ENCODE data around the gene GRIK3. TPM values are rescaled to one million over a fixed set of nuclear protein-coding genes. Genes with fewer than 3 reads are reported as not detected.

Gene GRIK3
- total RNA-seq, 2 experiments from 2014 or later: not detected

- H3K27ac Mint-ChIP-seq: no peak overlapping the region
- no peaks in the 10 kb centered on the region for H3K36me3 Mint-ChIP-seq
- no peaks in the 10 kb centered on the region for H3K4me1 Mint-ChIP-seq
- no peak for DNase-seq
- no peaks in the 10 kb centered on the region for H3K9me3 Mint-ChIP-seq
- H3K27me3 Mint-ChIP-seq: no peaks in the 10 kb centered on the region
- no peak overlapping the region for H3K4me3 Mint-ChIP-seq
These were observed 227.1 kb downstream of the GRIK3 start for GRCh38 chr1:36807262-36807661.

- Mint-ChIP-seq H3K4me1 (no peaks in the 10 kb centered on the region), H3K27me3 (no peaks in the 10 kb centered on the region)
These were observed 228.2 kb downstream of the GRIK3 start for GRCh38 chr1:36805979-36806640.

GRCh38 chr1:36804669-36805314 is 229.5 kb downstream of the GRIK3 start:
- Mint-ChIP-seq H3K36me3 (no peaks in the 10 kb centered on the region), H3K4me1 (no peaks in the 10 kb centered on the region), H3K9me3 (no peaks in the 10 kb centered on the region), H3K27ac (no peak overlapping the region), H3K4me3 (no peak overlapping the region), H3K27me3 (no peaks in the 10 kb centered on the region)
- no peak for DNase-seq

More at GRCh38 chr1:36805979-36806640, 228.2 kb downstream of the GRIK3 start:
- no peak overlapping the region for H3K4me3 Mint-ChIP-seq
- H3K27ac Mint-ChIP-seq: no peak overlapping the region
- H3K36me3 Mint-ChIP-seq: no peaks in the 10 kb centered on the region
- no peaks in the 10 kb centered on the region for H3K9me3 Mint-ChIP-seq
- no peak for DNase-seq

- no peak overlapping the region for H3K27ac Mint-ChIP-seq
These were observed 230.3 kb downstream of the GRIK3 start for GRCh38 chr1:36803868-36804570.

GRCh38 chr1:36802018-36802417 is 232.3 kb downstream of the GRIK3 start:
- H3K27ac Mint-ChIP-seq: no peak overlapping the region
- no peaks in the 10 kb centered on the region for H3K4me1 Mint-ChIP-seq
- H3K4me3 Mint-ChIP-seq: no peak overlapping the region
- no peaks in the 10 kb centered on the region for H3K27me3 Mint-ChIP-seq
- no peaks in the 10 kb centered on the region for H3K36me3 Mint-ChIP-seq
- DNase-seq: no peak
- no peaks in the 10 kb centered on the region for H3K9me3 Mint-ChIP-seq

More at GRCh38 chr1:36803868-36804570, 230.3 kb downstream of the GRIK3 start:
- Mint-ChIP-seq H3K27me3 (no peaks in the 10 kb centered on the region), H3K4me1 (no peaks in the 10 kb centered on the region), H3K4me3 (no peak overlapping the region), H3K36me3 (no peaks in the 10 kb centered on the region), H3K9me3 (no peaks in the 10 kb centered on the region)
- no peak for DNase-seq

- H3K27me3 Mint-ChIP-seq: no peaks in the 10 kb centered on the region
- H3K4me1 Mint-ChIP-seq: no peaks in the 10 kb centered on the region
- H3K27ac Mint-ChIP-seq: no peak overlapping the region
- DNase-seq: no peak
- no peaks in the 10 kb centered on the region for H3K36me3 Mint-ChIP-seq
- H3K4me3 Mint-ChIP-seq: no peak overlapping the region
- H3K9me3 Mint-ChIP-seq: no peaks in the 10 kb centered on the region
These were observed 236.6 kb downstream of the GRIK3 start for GRCh38 chr1:36797761-36798160.

GRCh38 chr1:36796733-36797132 is 237.6 kb downstream of the GRIK3 start:
- Mint-ChIP-seq H3K27me3 (no peaks in the 10 kb centered on the region), H3K27ac (no peak overlapping the region), H3K4me1 (no peaks in the 10 kb centered on the region), H3K4me3 (no peak overlapping the region), H3K36me3 (no peaks in the 10 kb centered on the region), H3K9me3 (no peaks in the 10 kb centered on the region)
- DNase-seq: no peak

GRCh38 chr1:36796106-36796590 is 238.2 kb downstream of the GRIK3 start:
- no peaks in the 10 kb centered on the region for H3K9me3 Mint-ChIP-seq
- H3K27me3 Mint-ChIP-seq: no peaks in the 10 kb centered on the region
- no peak overlapping the region for H3K27ac Mint-ChIP-seq
- no peak overlapping the region for H3K4me3 Mint-ChIP-seq
- no peaks in the 10 kb centered on the region for H3K4me1 Mint-ChIP-seq
- no peaks in the 10 kb centered on the region for H3K36me3 Mint-ChIP-seq
- DNase-seq: no peak

GRCh38 chr1:36794460-36794859 is 239.9 kb downstream of the GRIK3 start:
- H3K9me3 Mint-ChIP-seq: no peaks in the 10 kb centered on the region
- no peak overlapping the region for H3K4me3 Mint-ChIP-seq
- DNase-seq: no peak
- H3K27me3 Mint-ChIP-seq: peaks cover 9% of the 10 kb centered on the region
- no peaks in the 10 kb centered on the region for H3K4me1 Mint-ChIP-seq
- H3K27ac Mint-ChIP-seq: no peak overlapping the region
- no peaks in the 10 kb centered on the region for H3K36me3 Mint-ChIP-seq

- H3K9me3 Mint-ChIP-seq: no peaks in the 10 kb centered on the region
- H3K4me1 Mint-ChIP-seq: no peaks in the 10 kb centered on the region
- no peaks in the 10 kb centered on the region for H3K36me3 Mint-ChIP-seq
- peaks cover 11% of the 10 kb centered on the region for H3K27me3 Mint-ChIP-seq
- no peak overlapping the region for H3K27ac Mint-ChIP-seq
- H3K4me3 Mint-ChIP-seq: no peak overlapping the region
- DNase-seq: no peak
These were observed 240.9 kb downstream of the GRIK3 start for GRCh38 chr1:36793452-36793851.

- no peak overlapping the region for H3K27ac Mint-ChIP-seq
These were observed 242.0 kb downstream of the GRIK3 start for GRCh38 chr1:36792292-36792691.

GRCh38 chr1:36790191-36790590 is 244.1 kb downstream of the GRIK3 start:
- Mint-ChIP-seq H3K4me3 (no peak overlapping the region), H3K36me3 (no peaks in the 10 kb centered on the region), H3K27ac (no peak overlapping the region), H3K27me3 (peaks cover 11% of the 10 kb centered on the region), H3K9me3 (no peaks in the 10 kb centered on the region), H3K4me1 (no peaks in the 10 kb centered on the region)
- DNase-seq: no peak

More at GRCh38 chr1:36792292-36792691, 242.0 kb downstream of the GRIK3 start:
- H3K27me3 Mint-ChIP-seq: peaks cover 11% of the 10 kb centered on the region
- no peak overlapping the region for H3K4me3 Mint-ChIP-seq
- no peaks in the 10 kb centered on the region for H3K9me3 Mint-ChIP-seq
- DNase-seq: no peak
- H3K4me1 Mint-ChIP-seq: no peaks in the 10 kb centered on the region
- no peaks in the 10 kb centered on the region for H3K36me3 Mint-ChIP-seq

GRCh38 chr1:36789535-36789934 is 244.8 kb downstream of the GRIK3 start:
- no peaks in the 10 kb centered on the region for H3K4me1 Mint-ChIP-seq
- H3K27ac Mint-ChIP-seq: no peak overlapping the region
- H3K4me3 Mint-ChIP-seq: no peak overlapping the region
- H3K36me3 Mint-ChIP-seq: no peaks in the 10 kb centered on the region
- H3K27me3 Mint-ChIP-seq: peaks cover 11% of the 10 kb centered on the region
- DNase-seq: no peak
- H3K9me3 Mint-ChIP-seq: no peaks in the 10 kb centered on the region

GRCh38 chr1:36787312-36787913 is 246.9 kb downstream of the GRIK3 start:
- no peak for DNase-seq
- H3K27ac Mint-ChIP-seq: no peak overlapping the region
- H3K27me3 Mint-ChIP-seq: peaks cover 11% of the 10 kb centered on the region
- H3K4me1 Mint-ChIP-seq: no peaks in the 10 kb centered on the region
- H3K36me3 Mint-ChIP-seq: no peaks in the 10 kb centered on the region
- H3K9me3 Mint-ChIP-seq: no peaks in the 10 kb centered on the region
- H3K4me3 Mint-ChIP-seq: no peak overlapping the region

- no peak overlapping the region for H3K4me3 Mint-ChIP-seq
- no peaks in the 10 kb centered on the region for H3K36me3 Mint-ChIP-seq
- no peak for DNase-seq
- H3K27ac Mint-ChIP-seq: no peak overlapping the region
- no peaks in the 10 kb centered on the region for H3K9me3 Mint-ChIP-seq
- H3K27me3 Mint-ChIP-seq: peaks cover 11% of the 10 kb centered on the region
- H3K4me1 Mint-ChIP-seq: no peaks in the 10 kb centered on the region
These were observed 247.9 kb downstream of the GRIK3 start for GRCh38 chr1:36786425-36786824.
